ENCODE data around the gene IMMP1L. TPM values are rescaled to one million over a fixed set of nuclear protein-coding genes. Genes with fewer than 3 reads are reported as not detected.

IMMP1L gene
- total RNA-seq (2022; extraction: Qiagen RNA extraction), result 33.8 to 82.4 TPM (median 50.4 TPM) in 5 replicates

GRCh38 chr11:31509429-31510345 is at the start of gene IMMP1L, which contains the start of gene ELP4:
Gene IMMP1L (minus strand): TSS chr11:31509622. CDS start chr11:31463276, 46,346 bp downstream.
Gene ELP4 (plus strand): TSS chr11:31509767. CDS start chr11:31509785, 18 bp downstream.

Other genes starting within 250 kb of the IMMP1L start
- 0.39 to 0.70 TPM (median 0.52 TPM) in 5 replicates for gene DCDC1, start 139.9 kb downstream of the IMMP1L start, total RNA-seq (2022; extraction: Qiagen RNA extraction)
- 8.1 to 10.0 TPM (median 9.7 TPM) in 5 replicates for gene DNAJC24, start 139.8 kb downstream of the IMMP1L start, total RNA-seq (2022; extraction: Qiagen RNA extraction)
- 7.1 to 9.0 TPM (median 8.0 TPM) in 5 replicates for gene ELP4, start 145 bp upstream of the IMMP1L start, total RNA-seq (2022; extraction: Qiagen RNA extraction)

All from A549 treated with Mapracorat at 1 μM for 4 hours (cell line).